K562 (cell line): Measurements from ENCODE around the gene PARD3B. TPM values are rescaled to one million over a fixed set of nuclear protein-coding genes. Genes with fewer than 3 reads are reported as not detected.
A peak's percentile ranks its signal among the peaks of the same experiment; 100 is the strongest.

ENCODE experiments used
- ATAC-seq: fragments of 200-7000 bp; cut with Tn5 transposase; 3 replicates; pipeline ENCODE4 v1.9.1; 2020; ENCODE audit warnings: moderate library complexity
- BruUV-seq: library from RNA; stranded (reverse); fragments of 400-500 nt; replicated peaks from 2 replicates; lab custom pipeline; 2021; lab: Mats Ljungman, UMichigan
- CTCF ChIA-PET: fragments of 300-600 bp; formaldehyde crosslinking; extraction: SDS; loops from one replicate; lab custom pipeline; 2021; ENCODE audit warnings: low intra/inter-chr PET ratio; lab: Yijun Ruan, JAX
- POLR2A ChIA-PET: fragments of 300-600, 350-650 bp; sonication (Branson Sonifier 250); formaldehyde crosslinking; extraction: SDS; loops from one replicate; lab custom pipeline; 2021; ENCODE audit warnings: antibody characterized with exemption, inconsistent platforms; lab: Yijun Ruan, JAX
- DNase-seq, 4 experiments: peaks; one replicate each; pipeline versions ENCODE4 v3.0.0 to v3.0.0-alpha.2; 2011 to 2018; ENCODE audit warnings: low spot score in 3 of 4, mixed read lengths in 3 of 4; ENCODE audit errors: extremely low read depth in 1 of 4
- FAIRE-seq: peaks from 2 replicates; lab custom pipeline; 2011; peaks lifted over from hg19 to GRCh38; lab: Jason Lieb, UNC
- H2AFZ ChIP-seq: 2 replicates; pipeline ENCODE4 v1.6.0; 2011; ENCODE audit warnings: low read depth, low read length, control low read depth, inconsistent platforms
- H3K27ac ChIP-seq: fragments of 200-600 bp; 3 replicates; pipeline ENCODE4 v1.8.0; 2011; ENCODE audit warnings: low read depth, mild to moderate bottlenecking, control low read depth, inconsistent platforms, low read length, moderate library complexity, mixed read lengths; ENCODE audit errors: extremely low read depth
- H3K27me3 ChIP-seq, 2 experiments: fragments of 300-600 bp in 1 of 2; 2 replicates in 1 of 2; 3 replicates in 1 of 2; pipeline versions ENCODE4 v1.6.0 to v1.8.0; 2011; ENCODE audit warnings: inconsistent platforms in 2 of 2, low read length in 2 of 2, mild to moderate bottlenecking in 1 of 2, mixed read lengths in 1 of 2, moderate library complexity in 1 of 2; ENCODE audit not compliant: control insufficient read depth in 2 of 2, insufficient read depth in 2 of 2
- H3K36me3 ChIP-seq: fragments of 300-600 bp; 3 replicates; pipeline ENCODE4 v1.8.0; 2011; ENCODE audit warnings: mild to moderate bottlenecking, low read length, inconsistent platforms; ENCODE audit not compliant: control insufficient read depth, insufficient read depth
- H3K4me1 ChIP-seq, 2 experiments: fragments of 200-600 bp in 1 of 2; replicated peaks in 1 of 2; 2 replicates in 1 of 2; 3 replicates in 1 of 2; pipeline versions ENCODE4 v1.5.1 to v1.8.0; 2011; ENCODE audit warnings: inconsistent platforms in 2 of 2, low read length in 2 of 2, mild to moderate bottlenecking in 1 of 2, mixed read lengths in 1 of 2, moderate library complexity in 1 of 2; ENCODE audit not compliant: control insufficient read depth in 2 of 2, insufficient read depth in 2 of 2
- H3K4me2 ChIP-seq: 2 replicates; pipeline ENCODE4 v1.6.1; 2011; ENCODE audit warnings: low read length, control low read depth, inconsistent platforms, mixed read lengths; ENCODE audit not compliant: insufficient read depth
- H3K4me3 ChIP-seq: fragments of 200-600 bp; sonication (generic), shearing (Covaris generic); 2 replicates; pipeline ENCODE4 v1.5.1; 2016; ENCODE audit warnings: control low read depth, inconsistent platforms
- H3K79me2 ChIP-seq: fragments of 200-600 bp; 3 replicates; pipeline ENCODE4 v1.8.0; 2011; ENCODE audit warnings: low read length, inconsistent platforms; ENCODE audit not compliant: control insufficient read depth, insufficient read depth
- H3K9ac ChIP-seq, 2 experiments: 2 replicates each; pipeline versions ENCODE4 v1.6.0 to v1.6.1; 2011; ENCODE audit warnings: low read depth in 2 of 2, low read length in 2 of 2, control low read depth in 1 of 2, inconsistent platforms in 1 of 2, mild to moderate bottlenecking in 1 of 2, mixed read lengths in 1 of 2; ENCODE audit not compliant: insufficient read depth in 1 of 2
- H3K9me1 ChIP-seq: one replicate; pipeline ENCODE4 v1.6.0; 2011; ENCODE audit warnings: inconsistent platforms, mild to moderate bottlenecking, low read length, moderate library complexity; ENCODE audit not compliant: control insufficient read depth, insufficient read depth
- H3K9me3 ChIP-seq: replicated peaks from 2 replicates; pipeline ENCODE4 v1.5.1; 2011; ENCODE audit warnings: low read depth, low read length, inconsistent platforms; ENCODE audit not compliant: control insufficient read depth, insufficient read depth
- H4K20me1 ChIP-seq: replicated peaks from 2 replicates; pipeline ENCODE4 v1.6.1; 2011; ENCODE audit warnings: low read length, inconsistent platforms, mixed read lengths; ENCODE audit not compliant: control insufficient read depth, insufficient read depth
- FIP1L1 ChIP-seq: fragments of 200-400 bp; formaldehyde crosslinking; IDR thresholded peaks from 2 replicates; pipeline ENCODE4 v1.6.1; 2018; ENCODE audit warnings: mild to moderate bottlenecking, low read depth, low read length; ENCODE audit not compliant: poor library complexity, severe bottlenecking
- JUN ChIP-seq, 2 experiments: sonication (generic) in 1 of 2; formaldehyde crosslinking in 1 of 2; IDR thresholded peaks; 2 replicates each; pipeline versions ENCODE4 v1.6.1 to v1.8.0; 2012 to 2022; ENCODE audit warnings: borderline replicate concordance in 2 of 2, mild to moderate bottlenecking in 2 of 2, improper control_type of control experiment in 1 of 2, low read depth in 1 of 2, low read length in 1 of 2, missing genetic modification reagents in 1 of 2
- MTF1 ChIP-seq: fragments of 250-450 bp; sonication (Bioruptor Pico); IDR thresholded peaks from 2 replicates; pipeline ENCODE4 v1.9.0; 2021; ENCODE audit warnings: moderate library complexity, mild to moderate bottlenecking, inconsistent platforms, borderline replicate concordance
- NCOA2 ChIP-seq, 2 experiments: fragments of 450-650 bp; IDR thresholded peaks; 2 replicates each; pipeline ENCODE4 v1.6.1; 2018; ENCODE audit warnings: mild to moderate bottlenecking in 2 of 2, moderate library complexity in 1 of 2; ENCODE audit not compliant: partially characterized antibody in 2 of 2
- PML ChIP-seq: IDR thresholded peaks from 2 replicates; pipeline ENCODE4 v1.6.1; 2012; ENCODE audit warnings: low read length, inconsistent platforms
- PPARD ChIP-seq: fragments of 250-450 bp; sonication (Bioruptor Pico); IDR thresholded peaks from 2 replicates; pipeline ENCODE4 v1.8.0; 2022; ENCODE audit warnings: inconsistent platforms, mild to moderate bottlenecking, moderate library complexity
- SREBF1 ChIP-seq: fragments of 150-350 bp; IDR thresholded peaks from 2 replicates; pipeline ENCODE4 v1.6.1; 2014; ENCODE audit warnings: antibody characterized with exemption, low read depth, low read length, borderline replicate concordance
- SRSF1 ChIP-seq: fragments of 200-400 bp; formaldehyde crosslinking; IDR thresholded peaks from 2 replicates; pipeline ENCODE4 v1.6.1; 2017; ENCODE audit warnings: mild to moderate bottlenecking, low read depth, low read length, moderate library complexity
- ZFX ChIP-seq: sonication (generic); formaldehyde crosslinking; IDR thresholded peaks from 2 replicates; pipeline ENCODE4 v1.8.0; 2022; ENCODE audit warnings: mild to moderate bottlenecking, missing genetic modification reagents, moderate library complexity
- WGBS: fragments of 100-300 bp; shearing (Covaris generic); methylation state at CpG from one replicate; pipeline ENCODE4 v1.1.6; 2016; ENCODE audit warnings: low coverage, mixed read lengths; ENCODE audit not compliant: insufficient coverage; ENCODE audit errors: missing lambda C conversion rate; 5-methylcytosine and 5-hydroxymethylcytosine counted together
- in situ Hi-C: fragments of 300-500 bp; cut with MboI; formaldehyde crosslinking; loops from 4 replicates; pipeline ENCODE4 v1.15.0; 2018; ENCODE audit warnings: inconsistent platforms, mixed read lengths
- intact Hi-C: fragments of 100-400 bp; cut with micrococcal nuclease; formaldehyde crosslinking; loops from 2 replicates; pipeline ENCODE4 v1.14.2; 2022
- polyA plus RNA-seq, 8 experiments: library from polyadenylated mRNA; depleted of rRNA in 4 of 8; stranded (reverse) in 5 of 8; unstranded in 3 of 8; fragments of >200 nt; fragmentation: Nextera tagmentation in 2 of 8; fragmentation: Illumina TruSeq in 1 of 8; extraction: Ambion mirVana in 2 of 8; extraction: Trizol in 1 of 8; gene quantifications; 2 replicates each; pipeline versions ENCODE4 v1.2.1 to v1.2.3, GENCODE V29; 2011 to 2014; ENCODE audit warnings: inconsistent platforms in 1 of 8, missing spikeins in 1 of 8
- total RNA-seq, 7 experiments: library from RNA; depleted of rRNA in 6 of 7; stranded (reverse); fragments of >200 nt in 6 of 7; fragmentation: Illumina TruSeq in 2 of 7; extraction: Trizol in 2 of 7; gene quantifications; 2 replicates each; pipeline versions ENCODE4 v1.2.1 to v1.2.3, GENCODE V29; 2011 to 2021; ENCODE audit warnings: low replicate concordance in 1 of 7
- TF ChIP-seq, protein P1 (sequence below), 2 experiments: fragments of 200-800 bp in 1 of 2; sonication (Bioruptor generic) in 1 of 2; sonication (generic) in 1 of 2; formaldehyde crosslinking in 1 of 2; IDR thresholded peaks in 1 of 2; conservative IDR thresholded peaks in 1 of 2; 2 replicates each; pipeline versions ENCODE4 v1.5.0 to v1.6.1; 2016 to 2020; ENCODE audit warnings: missing compliant biosample characterization in 1 of 2, missing genetic modification characterization in 1 of 2, missing genetic modification reagents in 1 of 2
- TF ChIP-seq, protein P2 (sequence below): fragments of 450-650 bp; IDR thresholded peaks from one replicate; pipeline ENCODE4 v1.6.1; 2018; ENCODE audit warnings: mild to moderate bottlenecking, moderate library complexity; ENCODE audit not compliant: partially characterized antibody

Gene PARD3B
- total and polyA plus RNA-seq, 9 of the 15 experiments (the other 6 are each of a cell fraction or from before 2014, with no cell fraction given) = 0.15 to 3.0 (median 1.1) TPM

DNA sequence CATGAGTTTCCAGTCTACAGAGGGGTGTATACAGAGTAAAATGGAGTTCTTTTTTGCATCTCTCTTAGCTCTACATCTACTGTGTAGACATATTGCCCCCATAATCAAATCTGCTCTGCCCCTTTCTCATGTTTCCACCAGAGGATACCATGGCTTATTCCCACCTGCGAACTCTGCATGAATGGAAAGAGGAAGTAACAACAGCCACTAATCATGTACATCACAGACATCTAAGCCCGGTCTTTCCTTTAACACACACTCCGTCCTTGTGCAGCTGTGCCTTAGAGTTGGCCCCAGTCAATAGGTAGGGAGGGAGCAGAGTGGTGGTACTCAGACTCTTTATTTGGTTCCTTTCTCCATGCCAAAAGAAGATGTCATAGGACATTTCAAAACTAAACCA is 989.7 kb downstream of the PARD3B start (continued):
- TF ChIP-seq, protein P1, sequence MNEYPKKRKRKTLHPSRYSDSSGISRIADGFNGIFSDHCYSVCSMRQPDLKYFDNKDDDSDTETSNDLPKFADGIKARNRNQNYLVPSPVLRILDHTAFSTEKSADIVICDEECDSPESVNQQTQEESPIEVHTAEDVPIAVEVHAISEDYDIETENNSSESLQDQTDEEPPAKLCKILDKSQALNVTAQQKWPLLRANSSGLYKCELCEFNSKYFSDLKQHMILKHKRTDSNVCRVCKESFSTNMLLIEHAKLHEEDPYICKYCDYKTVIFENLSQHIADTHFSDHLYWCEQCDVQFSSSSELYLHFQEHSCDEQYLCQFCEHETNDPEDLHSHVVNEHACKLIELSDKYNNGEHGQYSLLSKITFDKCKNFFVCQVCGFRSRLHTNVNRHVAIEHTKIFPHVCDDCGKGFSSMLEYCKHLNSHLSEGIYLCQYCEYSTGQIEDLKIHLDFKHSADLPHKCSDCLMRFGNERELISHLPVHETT (CRISPR knock-in tag; conservative IDR thresholded peaks at IDR 0.05 in 1 of 2, IDR thresholded peaks at IDR 0.05 in 1 of 2) = no peak

DNA sequence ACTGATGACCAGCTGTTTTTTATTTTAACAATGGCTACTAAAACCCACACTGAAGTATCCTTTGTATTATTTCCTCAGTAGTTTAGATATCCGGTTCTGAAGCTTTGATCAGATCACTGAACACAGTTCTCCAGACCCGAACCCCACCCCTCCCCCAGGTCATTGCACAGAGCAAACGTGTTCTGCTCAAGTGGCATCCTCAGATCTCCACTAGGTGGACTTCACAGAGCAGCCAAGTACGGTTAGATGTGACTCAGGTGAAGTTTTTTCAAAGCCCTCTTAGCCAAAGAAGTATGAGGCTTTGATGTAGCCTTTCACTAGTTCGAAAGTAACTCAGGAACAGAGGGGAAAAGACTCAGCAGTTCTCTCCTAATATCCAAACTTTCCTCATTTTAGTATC is 994.3 kb downstream of the PARD3B start:
- Histone ChIP-seq H3K27me3 (no peaks in the 10 kb centered on the region), H3K9me3 (no peaks in the 10 kb centered on the region), H4K20me1 (no peaks in the 10 kb centered on the region), H3K27ac (no peak overlapping the region), H3K4me2 (no peak overlapping the region), H3K9me1 (no peaks in the 10 kb centered on the region), H3K9ac (no peak overlapping the region), H3K4me1 (no peaks in the 10 kb centered on the region), H2AFZ (no peak overlapping the region), H3K36me3 (no peaks in the 10 kb centered on the region), H3K79me2 (no peaks in the 10 kb centered on the region), H3K4me3 (no peak overlapping the region)
- peak in 1 of 4 experiments; percentile 4 for DNase-seq
- TF ChIP-seq SREBF1 (no peak), PML (no peak), PPARD (CRISPR knock-in tag) (no peak), ZFX (CRISPR knock-in tag) (no peak), FIP1L1 (no peak), SRSF1 (no peak), JUN (IDR thresholded peaks at IDR 0.05; ENCODE audit: borderline replicate concordance, low read depth, low read length) (no peak), JUN (CRISPR knock-in tag; IDR thresholded peaks at IDR 0.05; ENCODE audit: borderline replicate concordance) (no peak), MTF1 (CRISPR knock-in tag) (no peak), NCOA2 (IDR thresholded peaks at IDR 0.05; ENCODE audit: partially characterized antibody in 2 of 2) (no peak)
- TF ChIP-seq, protein P2, sequence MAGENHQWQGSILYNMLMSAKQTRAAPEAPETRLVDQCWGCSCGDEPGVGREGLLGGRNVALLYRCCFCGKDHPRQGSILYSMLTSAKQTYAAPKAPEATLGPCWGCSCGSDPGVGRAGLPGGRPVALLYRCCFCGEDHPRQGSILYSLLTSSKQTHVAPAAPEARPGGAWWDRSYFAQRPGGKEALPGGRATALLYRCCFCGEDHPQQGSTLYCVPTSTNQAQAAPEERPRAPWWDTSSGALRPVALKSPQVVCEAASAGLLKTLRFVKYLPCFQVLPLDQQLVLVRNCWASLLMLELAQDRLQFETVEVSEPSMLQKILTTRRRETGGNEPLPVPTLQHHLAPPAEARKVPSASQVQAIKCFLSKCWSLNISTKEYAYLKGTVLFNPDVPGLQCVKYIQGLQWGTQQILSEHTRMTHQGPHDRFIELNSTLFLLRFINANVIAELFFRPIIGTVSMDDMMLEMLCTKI = no peak
- ATAC-seq = 0 out of 3 replicates have a peak, but pooled peaks have one; percentile 33
- intact Hi-C loops = no loop called here
- CTCF ChIA-PET = no interaction called here
- no TSS peak for BruUV-seq
- FAIRE-seq = no peak
- in situ Hi-C loops = no loop called here
- WGBS = 0% methylated on average over 3 of the region's 5 CpGs
- POLR2A ChIA-PET = no interaction called here
